ENCODE data around the gene SPATA13.

Gene SPATA13

DNA sequence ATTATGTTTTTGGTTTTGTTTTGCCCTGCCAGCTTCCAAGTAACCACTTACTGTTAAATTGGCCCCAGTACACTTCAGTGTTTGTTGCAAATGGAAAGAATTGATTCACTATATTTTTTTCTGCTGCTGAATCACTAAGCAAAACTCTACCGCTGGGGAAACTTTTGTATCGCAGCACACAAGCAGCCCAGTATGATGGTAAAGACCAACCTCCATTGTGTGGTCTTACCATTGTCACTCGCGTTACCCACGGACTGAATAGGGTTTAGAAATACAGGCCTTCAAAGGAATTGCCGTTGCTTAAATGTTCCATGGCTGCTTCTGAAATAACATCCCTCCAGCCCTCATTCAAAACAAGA is 7.9 kb downstream of the SPATA13 start:
- no peak for DNase-seq

DNA sequence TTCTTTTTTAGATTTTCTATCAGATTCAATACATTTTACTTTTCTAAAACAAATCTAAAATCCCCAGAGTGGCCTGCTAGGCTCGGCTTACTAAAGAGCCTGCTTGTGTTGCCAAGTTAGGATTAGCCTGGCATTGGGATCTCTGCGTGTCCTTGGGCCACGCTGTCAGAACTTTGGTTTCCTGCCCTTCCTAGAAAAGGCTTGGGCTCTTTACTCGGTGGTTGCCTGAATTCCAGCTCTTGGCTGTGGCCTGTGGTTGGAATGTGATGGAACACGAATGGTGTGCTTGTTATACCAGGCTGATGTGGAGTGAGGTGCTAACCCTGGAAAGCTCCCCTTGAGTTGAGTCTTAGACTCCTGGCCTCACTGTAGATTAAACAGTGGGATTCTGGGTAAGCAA is 8.5 kb downstream of the SPATA13 start:
- DNase-seq = no peak

GRCh38 chr13:24172071-24172470 is 11.6 kb downstream of the SPATA13 start:
- DNase-seq = no peak

GRCh38 chr13:24173795-24174194 is 13.3 kb downstream of the SPATA13 start:
- DNase-seq = no peak

DNA sequence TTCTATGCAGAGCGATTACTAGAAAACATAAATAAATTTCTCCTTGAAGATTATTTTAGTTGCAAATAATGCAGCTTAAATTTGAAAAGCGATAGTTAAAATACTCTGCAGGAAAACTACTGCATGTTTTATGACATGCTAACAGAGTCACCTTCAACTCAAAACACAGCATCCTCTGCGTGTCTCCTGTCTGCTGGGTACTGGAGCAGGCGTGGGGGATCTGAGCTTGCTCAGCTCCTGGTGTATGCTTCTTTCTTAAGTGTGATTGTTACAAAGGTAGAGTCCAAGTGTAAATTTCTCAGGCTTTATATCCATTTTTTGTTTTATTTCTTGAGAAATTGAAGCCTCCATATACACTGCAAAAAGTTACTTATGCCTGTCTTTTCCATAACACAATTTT is 15.3 kb downstream of the SPATA13 start:
- DNase-seq = no peak

DNA sequence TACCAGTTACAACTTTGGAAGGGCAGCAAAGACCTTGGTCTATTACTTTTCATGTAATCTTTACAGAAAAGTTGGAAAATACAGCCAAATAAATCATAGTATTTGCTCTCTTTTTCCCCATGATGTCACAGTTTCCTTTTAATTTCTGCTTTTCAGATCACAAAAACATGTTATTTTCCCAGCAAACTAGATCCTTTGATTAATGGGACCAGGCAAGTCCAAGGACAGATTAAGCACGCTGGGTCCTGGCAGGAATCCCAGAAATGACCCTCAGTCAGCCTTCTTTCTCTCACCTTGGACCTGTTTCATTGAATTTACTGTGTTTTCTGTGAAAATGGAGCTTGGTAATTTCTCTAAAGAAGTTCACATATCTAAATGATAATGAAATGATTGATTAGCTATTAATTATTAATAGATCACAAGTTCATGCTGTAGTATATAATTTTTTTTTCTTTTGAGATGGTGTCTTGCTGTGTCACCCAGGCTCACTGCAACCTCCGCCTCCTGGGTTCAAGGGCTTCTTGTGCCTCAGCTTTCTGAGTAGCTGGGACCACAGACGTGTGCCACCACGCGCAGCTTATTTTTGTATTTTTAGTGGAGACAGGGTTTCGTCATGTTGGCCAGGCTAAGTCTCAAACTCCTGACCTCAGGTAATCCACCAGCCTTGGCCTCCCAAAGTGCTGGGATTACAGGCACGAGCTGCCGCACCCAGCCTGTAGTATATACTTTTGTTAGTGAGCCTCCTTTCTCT is 16.0 kb downstream of the SPATA13 start:
- DNase-seq = no peak

DNA sequence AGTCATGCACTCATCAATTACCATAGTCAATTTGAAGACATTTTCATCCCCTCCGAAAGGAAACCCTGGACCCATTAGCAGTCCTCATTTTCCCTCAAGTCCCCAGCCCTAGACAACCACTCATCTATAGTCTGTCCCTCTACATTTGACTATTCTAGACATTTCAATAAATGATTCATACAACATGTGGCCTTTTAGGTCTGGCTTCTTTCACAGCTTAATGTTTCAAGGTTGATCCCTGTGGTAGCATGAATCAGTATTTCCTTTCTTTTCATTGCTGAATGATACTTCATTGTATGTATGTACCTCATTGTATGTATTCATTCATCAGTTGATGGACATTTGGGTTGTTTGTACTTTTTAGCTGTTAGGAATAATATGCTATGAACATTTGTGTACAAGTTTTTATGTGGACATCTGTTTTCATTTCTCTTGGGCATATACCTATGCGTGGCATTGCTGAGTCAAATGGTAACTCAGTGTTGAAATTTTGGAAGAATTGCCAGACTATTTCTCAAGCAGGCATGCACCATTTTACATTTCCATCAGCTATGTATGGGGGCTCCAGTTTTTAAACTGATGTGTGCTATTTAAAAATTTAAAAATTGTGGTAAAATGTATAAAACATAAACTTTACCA is 18.4 kb downstream of the SPATA13 start:
- DNase-seq = no peak

DNA sequence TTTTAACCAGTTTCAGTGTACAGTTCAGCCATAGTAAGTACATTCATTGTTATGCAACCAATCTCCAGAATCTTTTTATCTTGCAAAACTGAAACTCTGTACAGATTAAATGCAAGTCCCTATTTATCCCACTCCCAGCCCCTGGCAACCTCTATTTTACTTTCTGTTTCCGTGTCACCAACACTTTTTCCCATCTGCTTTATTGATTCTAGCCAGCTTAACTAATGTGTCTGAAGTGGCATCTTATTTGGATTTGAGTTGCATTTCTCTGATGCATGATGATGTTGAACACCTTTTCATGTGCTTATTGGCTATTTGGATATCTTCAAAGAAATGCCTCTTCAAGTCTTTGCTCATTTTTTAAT is 18.9 kb downstream of the SPATA13 start:
- no peak for DNase-seq

DNA sequence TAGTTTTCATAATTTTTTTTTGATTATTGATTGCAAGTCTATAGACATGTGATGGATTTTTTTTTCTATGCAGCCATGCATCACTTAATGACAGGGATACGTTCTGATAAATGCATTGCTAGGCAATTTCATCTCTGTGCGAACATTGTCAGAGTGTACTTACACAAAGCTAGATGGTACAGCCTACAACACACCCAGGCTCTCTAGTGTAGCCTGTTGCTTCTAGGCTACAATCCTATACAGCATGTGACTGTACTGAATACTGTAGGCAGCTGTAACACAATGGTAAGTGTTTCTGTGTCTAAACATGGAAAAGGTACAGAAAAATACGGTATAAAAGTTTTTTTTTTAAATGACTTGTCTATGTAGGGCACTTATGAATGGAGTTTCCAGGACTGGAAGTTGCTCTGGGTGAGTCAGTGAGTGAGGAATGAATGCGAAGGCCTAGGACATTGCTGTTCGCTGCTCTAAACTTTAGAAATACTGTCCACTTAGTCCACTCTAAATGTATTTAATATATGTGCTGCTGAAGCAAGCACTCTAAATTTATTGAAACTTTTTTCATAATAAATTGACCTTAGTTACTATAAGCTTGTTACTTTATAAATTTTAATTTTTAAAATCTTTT is 20.3 kb downstream of the SPATA13 start:
- no peak for DNase-seq

- DNase-seq = no peak
Measured at GRCh38 chr13:24181991-24182702, 21.6 kb downstream of the SPATA13 start.

GRCh38 chr13:24182703-24183081 is 22.2 kb downstream of the SPATA13 start:
- DNase-seq = no peak

DNA sequence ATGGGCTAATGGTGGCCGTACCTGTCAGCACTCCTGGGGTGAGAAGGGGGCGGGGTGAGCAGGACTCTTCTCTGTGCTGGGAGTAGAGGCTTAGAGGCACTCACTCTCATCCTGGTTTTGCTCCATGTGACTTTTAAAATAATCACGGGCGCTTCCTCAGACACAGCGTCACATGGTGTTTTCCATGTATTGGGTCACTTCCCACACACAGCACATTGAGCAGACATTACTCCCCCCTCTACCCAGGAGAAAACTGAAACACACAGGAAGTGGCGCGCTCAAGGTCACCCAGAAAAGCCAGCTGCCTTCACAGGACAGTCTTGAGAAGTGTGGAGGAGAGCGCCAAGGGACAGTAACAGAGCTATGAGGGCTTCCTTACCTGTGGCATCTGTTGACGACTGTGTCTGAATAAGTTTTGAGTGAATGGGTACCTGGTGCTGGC is 23.2 kb downstream of the SPATA13 start:
- no peak for DNase-seq

- DNase-seq = no peak
Measured at GRCh38 chr13:24184265-24184841, 23.8 kb downstream of the SPATA13 start.

DNA sequence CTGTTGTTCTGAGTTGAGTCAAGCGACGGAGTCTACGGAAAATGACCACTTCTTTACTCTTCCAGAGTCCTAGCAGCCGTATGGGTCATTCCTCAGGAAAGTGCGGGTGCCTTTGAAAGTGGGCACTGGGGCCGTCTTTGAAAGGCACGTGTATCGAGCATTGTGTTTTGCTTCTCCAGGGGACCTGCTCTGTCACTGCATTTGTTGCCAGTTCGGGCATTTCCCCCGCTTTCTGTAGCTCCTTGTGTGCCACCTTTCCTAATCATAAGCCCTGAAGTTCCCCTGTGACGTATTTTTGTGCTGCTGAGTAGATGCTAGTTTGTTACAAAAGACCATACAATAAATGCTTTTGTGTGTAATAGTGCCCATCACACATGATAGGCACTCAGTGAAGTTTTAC is 24.4 kb downstream of the SPATA13 start:
- DNase-seq = no peak

GRCh38 chr13:24185591-24186232 is 25.2 kb downstream of the SPATA13 start:
- DNase-seq = no peak

- no peak for DNase-seq
Measured at GRCh38 chr13:24187185-24187584, 26.7 kb downstream of the SPATA13 start.

DNA sequence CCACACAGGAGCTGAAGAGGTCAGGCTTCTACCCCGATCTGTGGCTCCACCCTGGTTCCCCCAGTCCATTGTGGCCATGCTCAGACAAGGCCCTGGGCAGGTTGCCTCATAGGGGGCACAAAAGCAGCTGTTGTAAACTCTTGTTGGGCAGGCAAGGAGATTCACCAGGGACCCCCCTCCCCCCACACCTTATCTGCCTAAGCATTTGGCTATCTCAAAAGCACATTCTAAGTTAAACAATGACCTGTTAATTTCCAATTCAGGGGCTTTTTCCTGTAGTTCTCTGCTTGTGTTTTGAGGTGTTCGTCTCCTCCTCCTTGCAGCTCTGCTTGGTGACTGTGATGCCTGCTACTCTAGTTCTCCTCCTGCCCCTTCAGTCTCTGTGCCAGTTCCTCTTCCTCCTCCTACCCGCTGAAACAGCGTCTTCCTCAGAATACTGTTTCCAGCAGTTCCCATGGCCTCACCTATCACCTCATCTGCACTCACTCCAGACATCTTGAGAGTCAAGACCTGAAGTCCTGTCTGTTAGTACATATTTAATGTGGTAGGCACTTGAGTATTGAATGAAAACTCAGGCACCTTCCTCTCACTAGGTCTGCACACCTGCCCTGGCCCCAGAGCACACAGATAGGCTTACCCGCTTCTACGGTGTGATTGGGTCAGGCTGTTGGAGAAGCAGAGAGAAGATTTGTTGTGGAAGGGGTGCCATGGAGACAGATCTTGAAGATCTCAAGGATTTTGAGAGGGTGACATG is 31.7 kb downstream of the SPATA13 start:
- no peak for DNase-seq

GRCh38 chr13:24192811-24193162 is 32.3 kb downstream of the SPATA13 start:
- DNase-seq = no peak

DNA sequence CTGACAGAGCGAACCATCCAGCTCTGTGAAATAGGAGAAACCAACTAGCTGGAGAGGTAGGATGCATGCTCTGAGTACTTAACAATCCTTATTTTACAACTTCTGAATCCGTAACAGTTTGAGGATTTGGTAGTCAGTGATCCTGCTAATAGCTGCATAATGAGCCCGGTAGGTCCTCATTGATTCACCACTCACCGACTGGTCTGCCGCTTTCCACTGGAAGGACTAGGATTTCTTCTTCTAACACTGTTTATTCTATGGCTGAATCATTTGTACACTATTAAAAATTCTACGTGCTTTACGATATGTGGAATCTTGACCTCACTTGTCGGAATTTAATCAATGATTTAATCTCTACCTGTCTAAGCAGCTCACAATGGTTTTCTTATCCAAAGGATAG is 33.9 kb downstream of the SPATA13 start:
- no peak for DNase-seq

DNA sequence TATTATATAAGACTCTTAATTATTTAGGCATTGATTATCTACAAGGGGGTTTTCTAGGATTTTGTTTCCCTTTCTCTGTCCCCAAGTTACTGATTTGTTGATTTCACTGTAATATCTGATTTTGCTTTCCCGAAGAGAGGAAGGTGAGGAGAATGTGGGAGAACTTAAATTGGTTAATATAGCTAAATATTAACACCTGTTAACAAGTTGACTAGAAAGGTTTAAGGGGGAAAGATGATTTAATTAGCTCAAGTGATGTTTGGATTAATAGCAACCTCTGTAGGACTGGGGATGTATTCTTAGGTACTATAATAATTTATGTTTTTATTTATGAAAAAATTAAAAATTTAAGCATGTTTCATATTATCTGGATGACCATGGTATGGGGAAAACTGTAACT is 35.1 kb downstream of the SPATA13 start:
- no peak for DNase-seq

GRCh38 chr13:24196593-24197197 is 36.2 kb downstream of the SPATA13 start:
- no peak for DNase-seq

- no peak for DNase-seq
Measured at GRCh38 chr13:24199016-24199415, 38.5 kb downstream of the SPATA13 start.
